Right ventricle myocardium inferior (tissue), 1 donor: ENCODE results near the gene GDPD2. TPM values are rescaled to one million over a fixed set of nuclear protein-coding genes. Genes with fewer than 3 reads are reported as not detected.

Experiments
- ATAC-seq: fragments of 200-7000 bp; cut with Tn5 transposase; one replicate; pipeline ENCODE4 v1.9.1; 2020; ENCODE audit warnings: mild to moderate bottlenecking, moderate library complexity
- DNase-seq: peaks from one replicate; pipeline ENCODE4 v3.0.0; 2021; ENCODE audit errors: missing footprints
- intact Hi-C: fragments of 100-400 bp; cut with DNase I; formaldehyde crosslinking; loops from one replicate; pipeline ENCODE4 v1.11.0; 2022
- total RNA-seq: library from RNA; stranded (reverse); fragmentation: NEBNext Ultra II Directional; extraction: Animal tissue kit (Norgen Biotek cat#: 25700); gene quantifications from one replicate; pipeline ENCODE4 v1.2.1, GENCODE V29; 2021
- donor health status: DM: no; HTN: yes; CAD: no; lungs with severe emphysema.

The GDPD2 gene
- total RNA-seq, 1 donor from 2014 or later = not detected

- intact Hi-C loops = no loop called here
- ATAC-seq (no peak), DNase-seq (no peak)
These were observed 37.9 kb downstream of the GDPD2 start for GRCh38 chrX:70461026-70461425.

GRCh38 chrX:70464051-70464450 is 40.9 kb downstream of the GDPD2 start:
- DNase-seq = no peak
- no peak for ATAC-seq
- intact Hi-C loops = no loop called here

GRCh38 chrX:70466968-70467367 is 43.9 kb downstream of the GDPD2 start:
- intact Hi-C loops = no loop called here
- DNase-seq = no peak
- no peak for ATAC-seq

GRCh38 chrX:70468709-70469108 is 45.6 kb downstream of the GDPD2 start:
- ATAC-seq (no peak), DNase-seq (no peak)
- intact Hi-C loops = no loop called here

- intact Hi-C loops = no loop called here
- no peak for ATAC-seq
- no peak for DNase-seq
These were observed 47.8 kb downstream of the GDPD2 start for GRCh38 chrX:70470850-70471289.

GRCh38 chrX:70476166-70476933 is 53.2 kb downstream of the GDPD2 start:
- intact Hi-C loops = no loop called here
- DNase-seq = no peak
- ATAC-seq = no peak

GRCh38 chrX:70476934-70477733 is 54.0 kb downstream of the GDPD2 start:
- intact Hi-C loops = no loop called here
- DNase-seq (no peak), ATAC-seq (no peak)

- no peak for ATAC-seq
- intact Hi-C loops = no loop called here
- no peak for DNase-seq
These were observed 54.6 kb downstream of the GDPD2 start for GRCh38 chrX:70477734-70478075.

GRCh38 chrX:70478526-70479245 is 55.6 kb downstream of the GDPD2 start:
- ATAC-seq (no peak), DNase-seq (no peak)
- intact Hi-C loops = no loop called here

GRCh38 chrX:70479247-70479921 is 56.3 kb downstream of the GDPD2 start:
- ATAC-seq = no peak
- no peak for DNase-seq
- intact Hi-C loops = no loop called here

- intact Hi-C loops = loop anchor here (1.0 kb wide), 1 partner anchor 25 kb away; no protein-coding TSS in a partner anchor
- ATAC-seq = peak; percentile 52
- DNase-seq = no peak
These were observed 57.0 kb downstream of the GDPD2 start for GRCh38 chrX:70479922-70480659.

- ATAC-seq (peak; percentile 88), DNase-seq (no peak)
- intact Hi-C loops = loop anchor here (1.0 kb wide), 1 partner anchor 25 kb away; no protein-coding TSS in a partner anchor
These were observed 57.5 kb downstream of the GDPD2 start for GRCh38 chrX:70480660-70481018.

GRCh38 chrX:70481471-70482270 is 58.6 kb downstream of the GDPD2 start:
- ATAC-seq (no peak), DNase-seq (no peak)
- intact Hi-C loops = no loop called here

- ATAC-seq (no peak), DNase-seq (no peak)
- intact Hi-C loops = no loop called here
These were observed 59.2 kb downstream of the GDPD2 start for GRCh38 chrX:70482300-70482699.
